GM21528 (cell line): ENCODE measurements around the gene CDC42SE1.
"Not testable (repeated sequence)": the region's sequence is repeated elsewhere in the genome, so short reads cannot be mapped to it uniquely, and the experiment has no call there.

ENCODE experiments used
- ATAC-seq: cut with Tn5 transposase; IDR thresholded peaks from one replicate; pipeline ENCODE4 v1.9.1; 2021; ENCODE audit warnings: mild to moderate bottlenecking, moderate library complexity; ENCODE audit not compliant: unreplicated experiment, low FRiP score

The CDC42SE1 gene, protein sequence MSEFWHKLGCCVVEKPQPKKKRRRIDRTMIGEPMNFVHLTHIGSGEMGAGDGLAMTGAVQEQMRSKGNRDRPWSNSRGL

GRCh38 chr1:151059109-151060006 lies at the start of gene CDC42SE1:
Gene CDC42SE1, minus strand, starts transcription at chr1:151059622. Its CDS starts 3,892 bp downstream, at chr1:151055730.
- peak; percentile 69 for ATAC-seq

DNA sequence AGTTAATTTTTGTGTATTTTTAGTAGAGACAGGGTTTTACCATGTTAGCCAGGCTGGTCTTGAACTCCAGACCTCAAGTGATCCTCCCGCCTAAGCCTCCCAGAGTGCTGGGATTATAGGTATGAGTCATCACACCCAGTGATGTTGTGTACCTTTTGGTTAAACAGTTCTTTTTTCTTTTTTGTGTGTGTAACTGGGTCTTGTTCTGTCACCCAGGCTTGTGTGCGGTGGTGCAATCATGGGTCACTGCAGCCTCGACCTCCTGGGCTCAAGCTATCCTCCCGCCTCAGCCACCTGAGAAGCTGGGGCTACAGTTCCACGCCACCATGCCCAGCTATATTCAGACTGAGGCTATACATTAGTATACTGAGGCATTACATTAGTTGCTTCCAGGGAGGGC lies 48.9 kb upstream of the CDC42SE1 start:
- no peak for ATAC-seq

DNA sequence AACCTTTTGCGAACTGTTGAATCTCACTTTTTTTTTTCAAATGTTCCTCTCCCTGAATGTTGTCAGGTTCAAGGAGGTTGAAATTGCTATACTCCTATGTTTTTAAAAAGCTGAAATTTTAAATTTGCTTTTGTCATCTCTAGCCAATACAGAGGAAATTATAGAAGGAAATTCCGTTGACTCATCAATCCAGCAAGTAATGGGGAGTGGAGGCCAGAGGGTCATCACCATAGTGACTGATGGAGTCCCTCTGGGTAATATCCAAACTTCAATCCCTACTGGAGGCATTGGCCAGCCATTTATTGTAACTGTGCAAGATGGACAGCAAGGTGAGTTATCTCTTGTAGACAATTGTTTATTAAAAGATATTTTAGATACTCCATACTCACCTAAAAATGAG lies 47.5 kb upstream of the CDC42SE1 start:
- ATAC-seq, result no peak

- ATAC-seq, result no peak
Observed at GRCh38 chr1:151104630-151105029, 45.2 kb upstream of the CDC42SE1 start.

DNA sequence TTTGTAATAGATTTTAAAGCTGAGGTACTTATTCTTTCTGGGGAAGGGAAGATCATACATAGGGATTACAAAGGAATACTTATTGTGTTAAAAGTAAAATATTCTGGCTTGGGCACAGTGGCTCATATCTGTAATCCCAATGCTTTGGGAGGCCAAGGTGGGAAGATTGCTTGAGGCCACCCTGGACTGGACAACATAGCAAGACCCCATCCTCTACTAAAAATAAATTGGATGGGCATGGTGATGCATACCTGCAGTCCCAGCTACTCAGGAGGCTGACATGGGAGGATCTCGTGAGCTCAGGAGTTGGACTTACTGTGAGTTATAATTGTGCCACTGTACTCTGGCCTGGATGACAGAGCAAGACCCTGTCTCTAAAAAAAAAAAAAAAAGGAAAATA lies 38.7 kb upstream of the CDC42SE1 start:
- no peak for ATAC-seq

- ATAC-seq, result not testable (repeated sequence)
Observed at GRCh38 chr1:151097426-151097825, 38.0 kb upstream of the CDC42SE1 start.

DNA sequence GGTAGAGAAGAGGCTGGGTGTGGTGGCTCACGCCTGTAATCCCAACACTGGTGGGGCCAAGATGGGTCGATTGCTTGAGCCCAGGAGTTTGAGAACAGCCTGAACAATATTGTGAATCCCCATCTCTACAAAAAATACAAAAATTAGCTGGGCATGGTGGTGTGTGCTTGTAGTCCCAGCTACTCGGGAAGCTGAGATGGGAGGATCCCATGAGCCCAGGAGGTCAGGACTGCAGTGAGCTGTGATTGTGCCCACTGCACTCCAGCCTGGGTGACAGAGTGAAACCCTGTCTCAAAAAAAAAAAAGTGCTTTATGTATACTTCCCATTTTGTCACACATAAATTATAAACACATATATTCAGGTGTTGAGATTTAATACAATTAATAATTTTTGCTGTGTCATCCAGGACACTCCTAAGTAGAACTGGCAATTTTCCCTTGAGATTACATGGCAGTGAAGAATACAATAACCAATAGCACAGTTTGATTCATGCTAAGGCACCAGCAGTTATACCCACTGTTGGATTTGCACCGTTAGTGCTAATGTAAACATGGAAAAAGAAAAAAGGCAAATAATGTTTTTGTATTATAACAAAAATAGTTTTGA lies 26.6 kb upstream of the CDC42SE1 start:
- no peak for ATAC-seq

DNA sequence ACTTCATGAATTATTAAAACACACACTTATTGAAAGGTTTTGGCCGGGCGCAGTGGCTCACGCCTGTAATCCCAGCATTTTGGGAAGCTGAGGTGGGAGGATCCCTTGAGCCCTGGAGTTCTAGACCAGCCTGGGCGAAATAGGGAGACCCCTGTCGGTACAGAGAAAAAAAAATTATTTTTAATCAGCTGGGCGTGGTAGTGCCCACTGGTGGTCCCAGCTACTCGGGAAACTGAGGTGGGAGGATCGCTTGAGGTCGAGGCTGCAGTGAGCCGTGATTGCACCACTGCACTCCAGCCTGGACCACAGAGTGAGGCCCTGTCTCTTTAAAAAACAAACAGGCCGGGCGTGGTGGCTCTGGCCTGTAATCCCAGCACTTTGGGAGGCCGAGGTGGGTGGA lies 12.8 kb upstream of the CDC42SE1 start:
- no peak for ATAC-seq

DNA sequence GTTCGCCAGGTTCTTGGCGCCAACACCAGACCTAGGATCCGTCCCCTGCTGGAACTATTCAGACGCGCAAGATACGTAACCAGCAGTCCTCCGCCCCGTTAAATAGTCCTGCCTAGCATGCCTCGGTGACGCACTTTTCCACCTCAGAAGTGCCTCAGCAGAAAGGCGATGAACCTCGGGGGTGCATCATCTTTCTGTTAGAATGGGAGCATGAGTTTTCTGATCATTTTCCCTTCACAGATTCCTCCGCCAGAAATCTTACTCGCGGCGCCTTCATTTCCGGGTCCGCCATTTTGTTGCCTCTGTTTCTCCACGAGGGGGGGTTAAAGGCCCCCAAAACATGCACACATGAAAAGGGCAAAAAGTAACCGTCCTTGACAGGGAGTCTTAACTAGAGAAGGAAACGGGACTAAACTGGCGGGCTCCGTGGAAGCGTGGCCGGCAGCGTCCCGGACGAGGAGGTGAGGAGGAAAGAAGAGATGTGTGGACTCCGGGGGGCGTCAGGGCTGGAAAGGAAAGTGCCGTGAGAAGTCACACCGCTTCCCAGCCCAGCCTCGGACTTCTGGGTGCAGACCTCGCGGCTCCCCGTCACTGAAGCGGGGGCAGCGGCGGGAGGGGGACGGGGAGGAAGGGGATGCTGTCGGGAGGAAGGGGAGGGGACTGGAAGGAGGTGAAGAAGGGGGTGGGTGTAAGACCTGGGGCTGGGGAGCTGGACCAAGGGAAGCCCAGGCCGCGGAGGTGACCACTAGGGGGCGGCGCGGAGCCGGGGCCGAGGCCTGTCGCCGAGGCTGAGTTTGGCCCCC lies 11.3 kb upstream of the CDC42SE1 start, which contains the start of gene GABPB2:
GABPB2 (plus strand) TSS at position 288 of the 803 bp plus-strand sequence. CDS start 17,429 bp downstream, outside the sequence.
- peak; percentile 63 for ATAC-seq

- ATAC-seq, result no peak
Observed at GRCh38 chr1:151069103-151069486, 9.7 kb upstream of the CDC42SE1 start.

DNA sequence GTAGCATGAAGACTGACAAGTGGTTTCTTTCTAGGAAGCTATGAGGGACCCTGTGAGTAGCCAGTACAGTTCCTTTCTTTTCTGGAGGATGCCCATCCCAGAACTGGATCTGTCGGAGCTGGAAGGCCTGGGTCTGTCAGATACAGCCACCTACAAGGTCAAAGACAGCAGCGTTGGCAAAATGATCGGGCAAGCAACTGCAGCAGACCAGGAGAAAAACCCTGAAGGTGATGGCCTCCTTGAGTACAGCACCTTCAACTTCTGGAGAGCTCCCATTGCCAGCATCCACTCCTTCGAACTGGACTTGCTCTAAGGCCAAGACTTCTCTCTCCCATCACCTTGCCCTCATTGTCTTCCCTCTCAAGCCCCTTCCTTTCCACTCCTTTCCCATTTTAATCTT lies 7.8 kb upstream of the CDC42SE1 start:
- no peak for ATAC-seq

DNA sequence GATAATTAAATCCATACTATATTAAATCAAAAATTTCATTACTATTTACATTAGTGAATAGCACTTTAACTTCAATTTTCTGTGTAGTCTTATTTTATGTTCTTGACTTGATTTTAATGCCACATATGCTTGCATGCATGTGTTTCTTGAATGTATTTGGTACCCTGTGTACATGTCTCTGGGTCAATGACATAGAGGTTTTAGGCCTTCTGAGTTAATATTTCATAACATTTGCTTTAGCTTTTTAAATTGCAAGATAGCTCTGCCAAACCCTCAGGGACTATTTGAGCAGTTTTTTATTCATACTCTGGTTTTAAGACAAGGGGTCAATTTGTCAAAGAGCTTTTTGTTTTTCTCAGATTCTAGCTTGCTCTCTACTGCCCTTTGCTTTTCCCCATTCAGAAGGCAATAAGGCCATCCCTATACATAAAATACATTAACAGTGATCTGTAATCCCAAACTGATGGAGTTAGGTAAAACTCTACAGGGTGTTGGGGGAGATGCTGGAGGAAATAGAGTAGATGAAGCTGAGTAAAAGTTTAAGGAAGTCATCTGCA lies 5.7 kb upstream of the CDC42SE1 start:
- no peak for ATAC-seq

DNA sequence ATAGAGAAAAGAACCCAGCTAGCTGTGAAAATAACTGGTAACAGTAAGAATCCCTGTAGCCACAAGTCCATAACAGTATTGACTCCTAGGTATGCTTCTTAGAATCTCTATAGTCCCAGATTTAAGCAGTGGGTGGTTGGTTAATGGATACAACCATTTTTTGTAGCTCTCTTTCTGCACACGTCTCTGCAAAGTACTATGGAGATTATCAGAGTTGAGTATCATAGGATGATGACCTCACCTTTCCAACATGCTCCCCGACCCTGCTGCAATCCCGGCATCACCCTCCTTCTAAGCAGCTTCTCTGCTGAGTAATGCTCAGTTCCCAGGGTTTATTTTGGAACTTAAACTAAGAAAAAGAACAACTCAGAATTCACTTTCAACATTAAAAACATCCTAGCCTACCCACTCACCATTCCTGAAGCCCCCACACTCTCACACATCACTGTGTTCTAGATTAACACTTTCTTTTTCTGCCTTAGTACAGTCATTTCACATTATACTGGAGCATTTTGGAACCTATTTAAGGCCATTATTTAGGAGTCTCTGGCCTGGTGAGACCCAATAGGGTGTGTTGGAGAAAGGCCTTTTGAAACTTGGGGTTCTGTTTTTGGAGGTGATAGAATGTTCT lies 3.4 kb upstream of the CDC42SE1 start:
- no peak for ATAC-seq

DNA sequence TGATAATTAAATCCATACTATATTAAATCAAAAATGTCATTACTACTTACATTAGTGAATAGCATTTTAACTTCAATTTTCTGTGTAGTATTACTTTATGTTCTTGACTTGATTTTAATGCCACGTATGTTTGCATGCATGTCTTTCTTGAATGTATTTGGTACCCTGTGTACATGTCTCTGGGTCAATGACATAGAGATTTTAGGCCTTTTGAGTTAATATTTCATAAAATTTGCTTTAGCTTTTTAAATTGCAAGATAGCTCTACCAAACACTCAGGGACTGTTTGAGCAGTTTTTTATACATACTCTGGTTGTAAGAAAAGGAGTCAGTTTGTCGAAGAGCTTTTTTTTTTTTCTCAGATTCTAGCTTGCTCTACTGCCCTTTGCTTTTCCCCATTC lies 2.3 kb upstream of the CDC42SE1 start:
- no peak for ATAC-seq

- ATAC-seq, result no peak
Observed at GRCh38 chr1:151060657-151061421, 1.4 kb upstream of the CDC42SE1 start.

DNA sequence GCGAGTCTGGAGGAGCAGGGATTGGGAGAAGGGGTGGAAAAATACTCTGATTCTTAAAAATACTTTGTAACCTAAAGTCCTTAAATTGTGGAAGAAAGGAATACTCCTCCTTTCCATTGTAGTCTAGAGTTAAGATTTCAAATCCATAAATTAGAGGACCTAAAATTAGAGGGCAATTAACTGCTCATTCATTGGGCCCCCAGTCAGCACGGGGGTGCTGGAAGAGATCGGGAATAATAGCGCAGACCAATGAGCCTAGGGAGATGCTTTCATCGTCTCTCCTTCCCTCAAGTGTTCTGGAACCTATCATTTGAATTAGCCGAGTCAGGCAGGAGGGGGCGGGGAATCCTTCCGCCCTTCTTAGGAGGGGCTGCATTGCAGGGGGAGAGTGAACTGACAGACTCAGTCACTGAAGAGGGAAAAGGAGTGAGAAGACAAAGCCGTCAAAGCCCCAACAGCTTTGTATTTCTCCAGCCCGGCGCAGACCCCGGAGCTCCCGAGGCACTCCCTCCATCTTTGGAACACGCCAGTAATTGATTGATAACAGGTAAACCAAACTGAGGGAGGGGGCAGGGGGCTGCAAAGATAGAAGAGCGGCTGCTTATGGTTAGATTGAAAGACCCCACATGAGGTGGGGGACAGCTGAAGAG lies 710 bp upstream of the CDC42SE1 start, which contains the start of gene MLLT11:
MLLT11 (plus strand) TSS at position 391 of the 650 bp plus-strand sequence. CDS start 6,828 bp downstream, outside the sequence.
- no peak for ATAC-seq

- ATAC-seq, result no peak
Observed at GRCh38 chr1:151058692-151059091, 730 bp downstream of the CDC42SE1 start.

GRCh38 chr1:151056149-151056548 lies 3.3 kb downstream of the CDC42SE1 start:
- ATAC-seq, result no peak

DNA sequence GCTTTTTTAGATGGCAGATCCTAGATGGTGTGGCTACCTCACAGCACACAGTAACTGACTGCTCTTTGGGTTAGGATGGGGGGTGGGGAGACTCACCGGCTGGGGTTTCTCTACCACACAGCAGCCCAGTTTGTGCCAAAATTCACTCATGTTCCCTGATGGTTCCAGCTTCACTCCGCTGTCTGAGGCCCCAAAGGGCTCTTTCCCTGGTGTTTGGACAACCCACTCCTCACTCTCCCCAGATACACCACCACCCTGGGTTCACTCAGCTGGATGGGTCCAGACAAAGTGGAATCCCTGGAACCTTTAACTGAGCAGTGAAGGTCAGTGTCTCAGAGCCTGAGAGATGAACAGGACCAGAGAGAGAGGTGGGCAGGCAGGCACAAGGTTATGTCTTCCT lies 3.8 kb downstream of the CDC42SE1 start:
- no peak for ATAC-seq
